Measurements from ENCODE around the gene NBR1.

DNA sequence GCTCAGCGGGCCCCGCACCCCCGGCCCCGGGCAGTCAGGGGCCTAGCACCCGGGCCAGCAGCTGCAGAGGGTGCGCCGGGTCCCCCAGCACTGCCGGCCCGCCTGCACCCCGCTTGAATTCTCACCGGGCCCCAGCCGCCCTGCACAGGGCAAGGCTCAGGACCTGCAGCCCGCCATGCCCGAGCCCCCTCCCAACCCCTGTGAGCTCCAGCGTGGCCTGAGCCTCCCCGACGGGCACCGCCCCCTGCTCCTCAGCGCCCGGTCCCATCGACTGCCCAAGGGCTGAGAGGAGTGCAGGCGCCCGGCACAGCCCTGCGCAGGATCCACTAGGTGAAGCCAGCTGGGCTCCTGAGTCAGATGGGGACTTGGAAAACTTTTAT, 44.1 kb upstream of the NBR1 start:
- TF ChIP-seq, protein P1, sequence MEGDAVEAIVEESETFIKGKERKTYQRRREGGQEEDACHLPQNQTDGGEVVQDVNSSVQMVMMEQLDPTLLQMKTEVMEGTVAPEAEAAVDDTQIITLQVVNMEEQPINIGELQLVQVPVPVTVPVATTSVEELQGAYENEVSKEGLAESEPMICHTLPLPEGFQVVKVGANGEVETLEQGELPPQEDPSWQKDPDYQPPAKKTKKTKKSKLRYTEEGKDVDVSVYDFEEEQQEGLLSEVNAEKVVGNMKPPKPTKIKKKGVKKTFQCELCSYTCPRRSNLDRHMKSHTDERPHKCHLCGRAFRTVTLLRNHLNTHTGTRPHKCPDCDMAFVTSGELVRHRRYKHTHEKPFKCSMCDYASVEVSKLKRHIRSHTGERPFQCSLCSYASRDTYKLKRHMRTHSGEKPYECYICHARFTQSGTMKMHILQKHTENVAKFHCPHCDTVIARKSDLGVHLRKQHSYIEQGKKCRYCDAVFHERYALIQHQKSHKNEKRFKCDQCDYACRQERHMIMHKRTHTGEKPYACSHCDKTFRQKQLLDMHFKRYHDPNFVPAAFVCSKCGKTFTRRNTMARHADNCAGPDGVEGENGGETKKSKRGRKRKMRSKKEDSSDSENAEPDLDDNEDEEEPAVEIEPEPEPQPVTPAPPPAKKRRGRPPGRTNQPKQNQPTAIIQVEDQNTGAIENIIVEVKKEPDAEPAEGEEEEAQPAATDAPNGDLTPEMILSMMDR (IDR thresholded peaks at IDR 0.05; ENCODE audit: low read depth, low read length, poor library complexity, severe bottlenecking), result no peak
- TF ChIP-seq EZH2phosphoT487 (IDR thresholded peaks at IDR 0.05; ENCODE audit: borderline replicate concordance, low read length), result no peak
